ENCODE results near the gene KLHL9. TPM values are rescaled to one million over a fixed set of nuclear protein-coding genes. Genes with fewer than 3 reads are reported as not detected.
A peak's percentile ranks its signal among the peaks of the same experiment; 100 is the strongest.

KLHL9 gene
- total RNA-seq, 1 experiment from 2014 or later: 18.2 TPM

GRCh38 chr9:21326526-21327139, 8.6 kb downstream of the KLHL9 start:
- no peak for DNase-seq

More at GRCh38 chr9:21326526-21327139, 8.6 kb downstream of the KLHL9 start:
- Histone ChIP-seq H3K27ac (ENCODE audit: insufficient read length, low read depth, low read length) (no peak overlapping the region), H3K18ac (ENCODE audit: insufficient read length, low read depth, low read length) (no peak overlapping the region), H4K91ac (ENCODE audit: insufficient read length, low read depth, low read length) (no peak overlapping the region), H3K79me1 (ENCODE audit: insufficient read depth, low read depth, low read length, poor library complexity, severe bottlenecking) (no peaks in the 10 kb centered on the region), H3K4me2 (ENCODE audit: insufficient read depth, insufficient read length, low read length) (no peak overlapping the region), H2BK120ac (ENCODE audit: low read depth, low read length, poor library complexity, severe bottlenecking) (no peak overlapping the region), H3K79me2 (ENCODE audit: insufficient read depth, low read length) (peaks cover 3% of the 10 kb centered on the region; the same call in 1 of the 2 replicates), H3K4ac (ENCODE audit: low read depth, low read length) (no peak overlapping the region), H3K23ac (ENCODE audit: insufficient read length, low read depth, low read length) (no peak overlapping the region), H2BK5ac (ENCODE audit: insufficient read length, low read length) (no peak overlapping the region), H3K9me3 (ENCODE audit: control insufficient read depth, low read depth, low read length) (no peaks in the 10 kb centered on the region), H2AK5ac (ENCODE audit: insufficient read length, low read length) (no peak overlapping the region), H4K8ac (replicated peaks; ENCODE audit: insufficient read length, low read depth, low read length) (no peak overlapping the region), H3K23me2 (ENCODE audit: insufficient read length, low read depth, low read length, poor library complexity, severe bottlenecking) (no peaks in the 10 kb centered on the region), H3K27me3 (ENCODE audit: insufficient read depth, low read length) (no peaks in the 10 kb centered on the region), H3K56ac (ENCODE audit: insufficient read length, low read depth, low read length) (no peak overlapping the region), H3K14ac (ENCODE audit: insufficient read depth, low read length) (no peak overlapping the region), H4K20me1 (ENCODE audit: control insufficient read depth, insufficient read depth, insufficient read length) (no peaks in the 10 kb centered on the region), H3T11ph (ENCODE audit: low read length) (no peak overlapping the region), H2AFZ (ENCODE audit: low read length) (no peak overlapping the region), H2BK12ac (ENCODE audit: insufficient read length, low read depth, low read length) (no peak overlapping the region), H2BK15ac (ENCODE audit: low read depth, low read length) (no peak overlapping the region), H2BK20ac (ENCODE audit: low read depth, low read length, poor library complexity, severe bottlenecking) (no peak overlapping the region), H3K4me1 (ENCODE audit: insufficient read depth, low read length) (no peaks in the 10 kb centered on the region), H4K5ac (ENCODE audit: insufficient read length, low read depth, low read length) (no peak overlapping the region), H3K9ac (ENCODE audit: extremely low read depth, insufficient read length, low read length) (no peak overlapping the region)
- TF ChIP-seq CTCF (conservative IDR thresholded peaks at IDR 0.05): peak; percentile 84
- WGBS (ENCODE audit: extremely low coverage, insufficient read length, low lambda C conversion rate): no CpG with 5 or more reads among the region's 2 CpGs
- H3K4me1 Mint-ChIP-seq: peaks cover 3 to 5% of the 10 kb centered on the region in 2 experiments; a peak in 2 of 4 replicates
- no peaks in the 10 kb centered on the region; a peak in 1 of 5 replicates for H3K9me3 Mint-ChIP-seq
- no peak overlapping the region for H3K27ac Mint-ChIP-seq
- H3K4me3 Mint-ChIP-seq: no peak overlapping the region
- no peaks in the 10 kb centered on the region for H3K27me3 Mint-ChIP-seq (ENCODE audit: low read depth)
- peaks cover 0 to 3% (median 0%) of the 10 kb centered on the region in 3 experiments; a peak in 1 of 7 replicates for H3K36me3 Mint-ChIP-seq (ENCODE audit: insufficient read depth in 1 of 3, low read depth in 3 of 3)
